Stimulated activated CD4-positive, alpha-beta T cell treated with anti-CD3 and anti-CD28 coated beads, Interleukin-12 subunit alpha, Interleukin-12 subunit beta, amount 100 ng/mL, for 4 hours (primary cell): Measurements from ENCODE around the gene TCF12.

ENCODE experiments used
- DNase-seq: peaks from one replicate; pipeline ENCODE4 v3.0.0-alpha.2; 2020

The TCF12 gene

DNA sequence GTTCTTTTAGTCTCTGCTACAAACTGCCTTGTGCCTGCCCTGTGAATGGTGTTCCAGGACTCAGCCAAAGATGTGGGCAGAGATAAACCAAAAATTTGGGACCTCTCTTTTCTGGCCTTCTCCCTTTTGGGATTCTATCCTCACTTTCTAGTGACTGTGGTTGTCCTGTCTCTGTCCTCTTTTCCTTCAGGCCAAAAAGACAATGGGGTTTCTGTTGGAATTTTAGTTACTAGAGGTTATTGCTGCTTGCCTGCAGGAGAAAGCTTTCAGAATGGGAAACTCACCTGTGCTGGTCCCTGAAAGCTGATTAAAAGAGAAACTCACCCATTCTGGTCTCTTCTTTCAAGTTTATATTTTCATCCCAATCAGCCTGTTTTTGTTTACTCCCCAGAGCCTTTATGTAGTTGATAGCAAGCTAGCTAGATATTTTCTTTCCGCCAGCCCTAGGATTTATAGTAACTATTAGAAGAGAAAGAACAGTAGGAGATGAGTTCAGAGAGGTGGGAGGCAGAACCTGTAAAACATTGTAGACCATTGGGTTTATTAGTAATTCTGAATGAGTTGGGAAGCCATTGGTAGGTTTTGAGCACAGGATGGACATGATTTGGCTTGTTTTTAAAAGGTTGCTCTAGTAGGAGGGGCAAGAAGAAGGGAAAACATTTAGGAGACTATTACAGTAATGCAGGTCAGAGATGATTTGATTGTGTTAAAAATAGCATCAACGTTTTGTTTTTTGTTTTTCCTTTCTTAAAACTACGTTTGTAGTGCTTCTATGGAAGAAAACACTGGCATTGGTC is 138.9 kb downstream of the TCF12 start:
- no peak for DNase-seq

DNA sequence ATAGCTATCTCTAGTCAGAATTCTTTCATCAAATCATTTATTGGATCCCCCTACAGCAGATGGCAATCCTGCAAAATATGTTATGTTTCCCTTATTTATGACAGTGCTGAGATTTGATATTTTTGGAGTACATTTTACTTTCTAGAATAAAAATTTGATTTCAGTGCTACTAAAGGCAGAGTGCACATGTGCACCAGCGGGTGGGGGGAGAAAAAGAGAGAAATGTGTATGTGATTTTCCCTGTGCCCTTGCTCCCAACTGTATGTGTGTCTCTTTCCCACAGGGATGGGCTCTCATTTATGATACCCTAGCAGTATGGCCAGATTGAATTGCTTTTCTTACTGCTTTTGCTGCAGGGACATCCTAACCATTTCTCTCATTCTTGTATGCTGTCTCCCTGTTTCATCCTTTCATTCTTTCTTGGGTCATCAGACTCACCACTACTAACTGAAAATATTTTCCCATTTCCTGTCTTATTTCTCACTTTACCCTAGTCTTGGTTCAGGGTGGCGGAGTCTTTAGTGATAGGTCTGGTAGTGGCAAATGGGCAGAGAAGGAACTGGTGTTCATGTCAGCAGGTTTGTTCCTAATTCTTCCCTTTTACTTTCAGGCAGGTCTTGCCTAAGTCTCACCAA is 140.7 kb downstream of the TCF12 start:
- DNase-seq, result no peak

DNA sequence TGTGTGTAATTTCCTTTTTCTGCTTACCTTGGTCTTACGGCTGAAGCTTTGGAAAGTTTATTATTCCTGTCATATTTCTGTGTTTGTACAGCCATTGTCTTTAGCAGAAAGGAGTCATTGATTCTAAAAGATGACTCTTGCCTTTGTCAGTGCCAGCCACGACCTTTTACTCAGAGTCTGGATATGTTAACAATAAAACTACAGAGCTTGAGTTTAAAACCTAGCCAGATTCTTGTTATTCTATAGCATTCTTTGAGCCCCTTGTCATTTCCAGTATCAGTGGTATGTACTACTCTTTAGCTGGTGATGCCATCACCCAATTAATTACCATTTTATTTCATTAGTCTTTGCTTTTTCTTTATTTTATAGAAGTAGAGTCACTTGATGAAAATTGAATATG is 142.4 kb downstream of the TCF12 start:
- DNase-seq, result no peak

- no peak for DNase-seq
Observed at GRCh38 chr15:57061281-57061680, 142.8 kb downstream of the TCF12 start.

GRCh38 chr15:57061696-57062095 is 143.3 kb downstream of the TCF12 start:
- no peak for DNase-seq

GRCh38 chr15:57064033-57064432 is 145.6 kb downstream of the TCF12 start:
- no peak for DNase-seq

- no peak for DNase-seq
Observed at GRCh38 chr15:57069423-57069822, 151.0 kb downstream of the TCF12 start.

DNA sequence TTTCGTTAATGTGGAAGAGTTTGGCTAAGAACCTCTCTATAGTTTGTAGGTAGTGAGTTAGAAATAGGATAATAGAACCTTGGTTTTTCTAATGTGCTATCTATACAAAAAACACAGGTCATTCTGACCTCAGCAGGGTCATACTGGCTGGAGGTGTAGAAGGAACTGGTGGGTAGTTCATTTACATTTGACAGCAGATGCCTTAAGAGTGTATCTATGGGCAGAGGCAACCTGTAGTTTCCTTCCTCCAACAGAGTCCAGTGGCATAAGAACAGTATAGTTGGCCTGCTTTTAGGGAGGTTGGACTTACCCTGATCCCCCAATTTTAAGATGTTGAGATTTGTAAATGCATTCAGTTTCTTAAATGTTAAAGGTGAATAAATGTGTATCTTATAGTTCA is 152.2 kb downstream of the TCF12 start:
- DNase-seq, result no peak

DNA sequence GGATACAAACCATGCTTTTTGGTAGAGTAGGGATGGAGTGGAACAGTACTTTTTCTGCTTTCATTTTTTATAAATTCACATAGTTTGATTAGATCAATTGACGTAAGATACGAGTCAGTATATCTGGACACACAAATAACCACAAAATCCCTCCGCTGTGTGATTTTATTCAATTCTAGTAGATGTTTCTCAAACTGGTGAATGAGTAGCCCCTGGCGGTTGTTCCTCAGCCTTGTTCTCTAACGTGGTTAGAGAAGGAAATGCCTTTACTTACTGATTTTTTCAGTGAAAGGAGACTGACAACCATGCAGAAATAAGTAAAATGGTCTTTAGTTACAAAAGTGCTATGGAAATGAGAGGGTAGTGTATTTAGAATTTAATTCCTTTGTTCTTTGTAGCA is 161.0 kb downstream of the TCF12 start:
- no peak for DNase-seq

- DNase-seq, result no peak
Observed at GRCh38 chr15:57079931-57080620, 161.6 kb downstream of the TCF12 start.

DNA sequence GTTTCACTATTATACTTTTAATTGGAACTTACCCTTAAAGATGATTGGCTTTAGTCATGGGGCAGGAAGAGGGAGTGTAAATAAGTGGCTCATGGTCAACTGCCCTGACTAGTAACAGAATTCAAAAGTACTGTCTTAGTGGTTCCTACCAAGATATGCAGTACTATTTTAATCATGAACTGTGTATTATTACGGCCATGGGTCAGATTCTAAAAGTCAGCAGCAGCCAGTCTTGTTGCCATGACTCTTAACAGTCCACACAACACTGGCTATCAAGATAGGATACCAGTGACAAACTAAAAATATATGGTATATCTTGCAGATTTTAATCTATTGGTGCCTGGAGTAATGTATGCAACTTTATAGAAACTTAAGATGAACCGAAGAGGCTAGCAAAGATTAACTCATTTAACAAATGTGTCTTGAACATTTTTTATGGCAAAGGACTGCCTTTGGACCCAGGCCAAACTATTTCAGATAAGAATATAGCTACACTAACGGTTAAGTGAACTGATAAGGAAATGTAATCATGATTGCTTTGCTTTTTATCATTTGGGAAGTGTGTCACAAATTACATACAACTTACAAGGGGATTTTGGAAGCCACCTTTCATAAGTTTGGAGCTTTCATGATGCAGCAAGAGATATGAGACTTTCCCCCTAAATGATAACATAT is 163.7 kb downstream of the TCF12 start:
- no peak for DNase-seq

GRCh38 chr15:57084192-57084591 is 165.7 kb downstream of the TCF12 start:
- no peak for DNase-seq

DNA sequence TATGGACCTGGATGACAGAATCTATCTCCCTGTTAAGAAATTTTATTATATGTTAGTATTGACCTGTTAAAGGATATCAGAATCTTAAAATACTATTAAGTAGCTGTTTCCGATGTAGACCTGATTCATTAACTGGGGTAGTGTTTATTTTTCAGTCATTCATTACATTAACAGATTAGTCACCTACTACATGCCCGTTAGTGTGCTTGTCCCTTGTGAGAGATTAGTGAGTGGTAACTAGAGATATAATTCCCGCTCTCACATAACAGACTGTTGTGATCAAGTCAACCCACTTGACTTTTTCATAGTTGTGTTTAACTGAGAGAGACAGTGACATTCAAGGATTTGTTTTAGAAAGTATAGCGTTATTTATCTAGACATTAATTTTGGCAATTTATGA is 166.8 kb downstream of the TCF12 start:
- DNase-seq, result no peak

GRCh38 chr15:57086857-57087427 is 168.5 kb downstream of the TCF12 start:
- no peak for DNase-seq

- no peak for DNase-seq
Observed at GRCh38 chr15:57089815-57090495, 171.5 kb downstream of the TCF12 start.

- no peak for DNase-seq
Observed at GRCh38 chr15:57090496-57090859, 172.0 kb downstream of the TCF12 start.

- DNase-seq, result no peak
Observed at GRCh38 chr15:57091636-57092035, 173.2 kb downstream of the TCF12 start.

- no peak for DNase-seq
Observed at GRCh38 chr15:57092252-57092651, 173.8 kb downstream of the TCF12 start.

DNA sequence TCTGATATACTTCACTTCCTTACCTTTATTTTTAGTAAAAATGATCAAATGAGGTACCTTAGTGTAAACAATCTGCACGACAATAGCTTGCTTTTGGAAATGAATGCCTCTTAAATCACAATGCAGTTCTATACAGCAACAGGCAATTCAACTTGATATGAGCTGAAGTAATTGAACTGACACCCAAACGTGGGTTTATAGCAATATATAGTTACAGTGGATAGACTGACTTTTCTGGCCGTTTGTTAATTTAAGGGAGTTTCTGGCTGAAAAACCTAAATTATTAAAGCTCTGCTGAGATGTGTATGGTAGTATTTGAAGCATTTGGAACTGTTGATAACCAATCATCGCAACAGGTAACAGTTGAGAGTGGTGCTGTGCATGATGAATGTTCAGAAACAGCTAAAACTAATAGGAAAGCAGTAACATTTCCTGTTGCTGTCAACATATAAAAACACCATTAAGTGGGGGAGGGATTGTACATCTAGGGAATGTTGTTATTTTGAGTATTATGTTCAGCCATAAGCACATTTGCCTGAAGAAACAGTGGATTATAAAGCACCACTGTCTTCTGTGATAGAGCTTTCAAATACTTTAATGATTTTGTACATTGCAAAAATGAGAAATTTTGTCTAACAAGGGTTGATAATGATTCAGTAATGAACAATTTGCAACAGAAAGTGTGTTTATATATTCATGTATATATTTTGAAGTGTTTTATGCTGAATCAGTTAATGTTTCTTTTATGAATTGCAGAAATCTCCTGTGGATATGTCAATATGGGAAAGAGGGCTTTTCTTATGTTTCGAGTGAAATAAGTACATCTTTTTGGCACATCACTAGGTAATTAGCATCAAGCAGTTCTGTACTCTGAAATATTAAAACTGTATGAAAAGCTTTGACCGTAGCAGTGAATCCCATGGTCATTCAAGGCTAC is 176.1 kb downstream of the TCF12 start:
- no peak for DNase-seq

DNA sequence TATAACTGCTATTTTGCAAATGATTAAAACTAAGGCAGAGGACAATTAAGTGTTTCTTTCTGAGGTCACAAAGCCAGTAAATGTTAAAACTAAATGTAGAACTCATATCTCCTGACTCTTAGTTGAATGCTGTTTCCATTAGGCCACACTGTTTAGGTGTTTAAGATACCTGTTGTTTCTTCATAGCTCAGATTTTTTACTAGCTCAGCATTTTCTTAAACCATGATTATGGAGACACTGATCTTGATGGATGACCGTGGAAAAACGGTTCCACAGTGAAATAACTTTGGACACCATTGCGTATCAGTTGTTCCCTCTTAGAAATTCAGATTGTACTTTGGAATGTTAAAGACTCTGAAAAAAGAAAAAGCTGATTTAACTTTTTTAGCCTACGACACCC is 177.5 kb downstream of the TCF12 start:
- no peak for DNase-seq

DNA sequence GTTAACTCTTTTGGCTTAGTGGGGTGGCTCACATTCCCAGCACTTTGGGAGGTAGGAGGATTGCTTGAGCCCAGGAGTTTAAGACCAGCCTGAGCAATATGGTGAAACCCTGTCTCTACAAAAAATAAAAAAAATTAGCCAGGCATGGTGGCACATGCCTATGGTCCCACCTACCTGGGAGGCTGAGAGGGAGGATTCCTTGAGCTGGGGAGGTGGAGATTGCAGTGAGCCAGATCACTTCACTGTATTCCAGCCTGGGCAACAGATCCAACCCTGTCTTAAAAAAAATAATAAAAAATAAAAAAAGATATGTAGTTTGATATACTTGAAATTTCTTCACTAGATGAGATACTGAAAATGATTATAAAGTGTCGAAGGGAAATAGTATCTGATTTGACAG is 178.8 kb downstream of the TCF12 start:
- no peak for DNase-seq
